Vagina (tissue), 2 donors: ENCODE data around the gene TAX1BP3.

Experiments used
- CTCF ChIP-seq, 3 experiments: fragments of 450-650 bp in 2 of 3; fragments of 200-600 bp in 1 of 3; sonication (generic) in 1 of 3; IDR thresholded peaks; one replicate each; pipeline ENCODE4 v1.5.1; 2017 to 2019; ENCODE audit warnings: antibody characterized with exemption in 3 of 3, mild to moderate bottlenecking in 2 of 3, moderate library complexity in 2 of 3
- POLR2A ChIP-seq, 2 donors: fragments of 450-650 bp; IDR thresholded peaks; one replicate each; pipeline ENCODE4 v1.6.1; 2017; ENCODE audit warnings: antibody characterized with exemption in 2 of 2, mild to moderate bottlenecking in 2 of 2, moderate library complexity in 2 of 2
- POLR2AphosphoS5 ChIP-seq, 2 donors: sonication (generic); formaldehyde crosslinking; IDR thresholded peaks; one replicate each; pipeline ENCODE4 v1.9.0; 2017; ENCODE audit warnings: antibody characterized with exemption in 2 of 2, mild to moderate bottlenecking in 2 of 2, low read depth in 1 of 2; ENCODE audit not compliant: insufficient read depth in 1 of 2

DNA sequence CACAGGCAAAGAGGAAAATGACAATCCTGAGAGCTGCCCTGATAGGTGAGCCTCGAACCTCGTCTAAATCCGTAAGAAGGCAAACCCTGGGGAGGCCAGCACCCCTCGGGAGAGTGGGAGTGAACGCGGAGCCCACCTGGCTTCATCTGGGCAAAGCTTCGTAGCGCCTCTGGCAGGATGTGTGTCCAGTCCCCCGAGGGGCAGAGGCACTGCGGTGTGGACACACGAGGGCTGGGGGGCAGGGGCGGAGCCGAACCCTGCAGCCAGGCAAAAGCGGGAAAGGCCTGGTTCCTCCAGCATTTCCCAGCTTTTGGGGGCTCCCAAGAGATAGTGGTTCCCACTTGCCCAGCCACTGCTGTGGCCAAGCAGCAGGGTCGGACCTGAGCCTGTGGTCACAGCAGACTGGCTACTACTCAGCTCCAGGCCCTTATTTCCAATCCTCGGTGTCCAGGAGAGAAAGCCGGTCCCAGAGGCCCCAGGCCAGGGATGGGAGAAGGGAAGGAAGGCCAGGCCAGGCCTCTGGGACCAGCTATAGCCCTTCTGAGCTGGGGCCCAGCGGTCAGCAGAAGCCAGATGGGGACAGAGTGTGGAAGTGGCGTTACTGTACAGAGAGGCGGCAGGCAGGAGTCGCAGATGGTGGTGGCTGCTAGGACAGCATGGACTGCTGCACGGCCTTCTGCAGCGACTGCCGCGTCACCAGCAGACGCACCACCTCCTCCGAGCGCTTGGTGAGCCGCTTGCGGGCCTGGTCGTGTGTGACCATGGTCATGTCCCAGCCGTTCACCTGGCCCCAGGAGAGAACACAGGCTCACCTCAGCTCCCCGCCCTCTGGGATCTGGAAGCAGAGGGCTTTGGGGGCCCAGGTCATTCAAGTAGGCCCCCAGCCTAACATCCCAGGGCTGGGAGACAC lies 5.0 kb downstream of the TAX1BP3 start:
- no peak for TF ChIP-seq CTCF (IDR thresholded peaks at IDR 0.05)
- no peak for TF ChIP-seq POLR2AphosphoS5 (IDR thresholded peaks at IDR 0.05; ENCODE audit: insufficient read depth in 1 of 2, low read depth in 1 of 2)
- no peak for TF ChIP-seq POLR2A (IDR thresholded peaks at IDR 0.05)
